ENCODE measurements around the gene PLEKHA3.

The PLEKHA3 gene

GRCh38 chr2:178506101-178506500 lies 25.8 kb downstream of the PLEKHA3 start:
- POLR2A ChIA-PET = no interaction called here
- TF ChIP-seq FOXK2 (IDR thresholded peaks at IDR 0.05) (no peak), CTBP1 (IDR thresholded peaks at IDR 0.05; ENCODE audit: borderline replicate concordance) (no peak), ZNF384 (IDR thresholded peaks at IDR 0.05) (no peak), LEF1 (IDR thresholded peaks at IDR 0.05; ENCODE audit: borderline replicate concordance) (no peak), SP1 (IDR thresholded peaks at IDR 0.05) (no peak), TARDBP (IDR thresholded peaks at IDR 0.05) (no peak), BHLHE40 (IDR thresholded peaks at IDR 0.05; ENCODE audit: borderline replicate concordance) (no peak), PKNOX1 (IDR thresholded peaks at IDR 0.05) (no peak), FOXA1 (IDR thresholded peaks at IDR 0.05) (no peak), NFRKB (IDR thresholded peaks at IDR 0.05) (no peak), SUZ12 (IDR thresholded peaks at IDR 0.05) (no peak), L3MBTL2 (conservative IDR thresholded peaks at IDR 0.05) (no peak), ARNT (IDR thresholded peaks at IDR 0.05) (no peak), HDGF (IDR thresholded peaks at IDR 0.05; ENCODE audit: borderline replicate concordance) (no peak)
- no peak for DNase-seq (ENCODE audit: extremely low spot score)
- CTCF ChIA-PET = no interaction called here

GRCh38 chr2:178506524-178506923 lies 26.3 kb downstream of the PLEKHA3 start:
- TF ChIP-seq HDGF (IDR thresholded peaks at IDR 0.05; ENCODE audit: borderline replicate concordance) (no peak), SUZ12 (IDR thresholded peaks at IDR 0.05) (no peak), PKNOX1 (IDR thresholded peaks at IDR 0.05) (no peak), BHLHE40 (IDR thresholded peaks at IDR 0.05; ENCODE audit: borderline replicate concordance) (no peak), CTBP1 (IDR thresholded peaks at IDR 0.05; ENCODE audit: borderline replicate concordance) (no peak), FOXK2 (IDR thresholded peaks at IDR 0.05) (no peak), NFRKB (IDR thresholded peaks at IDR 0.05) (no peak), ZNF384 (IDR thresholded peaks at IDR 0.05) (no peak), ELF4 (IDR thresholded peaks at IDR 0.05) (no peak), L3MBTL2 (conservative IDR thresholded peaks at IDR 0.05) (no peak), LEF1 (IDR thresholded peaks at IDR 0.05; ENCODE audit: borderline replicate concordance) (no peak), SP1 (IDR thresholded peaks at IDR 0.05) (no peak), TARDBP (IDR thresholded peaks at IDR 0.05) (no peak), FOXM1 (IDR thresholded peaks at IDR 0.05; ENCODE audit: borderline replicate concordance) (no peak), FOXA1 (IDR thresholded peaks at IDR 0.05) (no peak), ARNT (IDR thresholded peaks at IDR 0.05) (no peak)
- POLR2A ChIA-PET = no interaction called here
- CTCF ChIA-PET = no interaction called here
- no peak for DNase-seq (ENCODE audit: extremely low spot score)

DNA sequence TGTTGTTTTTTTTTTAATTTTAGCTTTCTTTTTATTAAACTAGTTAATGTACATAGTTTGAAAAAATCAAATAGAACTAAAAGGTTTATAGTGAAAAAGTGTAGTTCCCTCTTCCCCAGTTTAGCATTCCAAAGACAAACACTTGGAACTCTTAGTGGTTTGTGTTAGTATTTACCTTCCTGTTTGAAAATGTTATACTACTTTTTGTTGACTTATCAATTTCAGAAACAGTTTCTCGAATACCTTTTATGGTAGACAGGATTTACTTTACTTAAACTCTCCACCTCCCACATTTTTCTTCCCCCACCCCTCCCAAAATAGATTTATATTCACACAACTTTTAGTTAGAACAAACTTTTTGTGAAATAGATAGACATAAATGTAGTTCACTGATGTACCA lies 26.7 kb downstream of the PLEKHA3 start:
- TF ChIP-seq FOXM1 (IDR thresholded peaks at IDR 0.05; ENCODE audit: borderline replicate concordance) = no peak
- TF ChIP-seq CTBP1 (IDR thresholded peaks at IDR 0.05; ENCODE audit: borderline replicate concordance) = no peak
- no peak for TF ChIP-seq TARDBP (IDR thresholded peaks at IDR 0.05)
- TF ChIP-seq ZNF384 (IDR thresholded peaks at IDR 0.05) = no peak
- no peak for TF ChIP-seq NFRKB (IDR thresholded peaks at IDR 0.05)
- no peak for TF ChIP-seq ELF4 (IDR thresholded peaks at IDR 0.05)
- TF ChIP-seq HDGF (IDR thresholded peaks at IDR 0.05; ENCODE audit: borderline replicate concordance) = no peak
- TF ChIP-seq ARNT (IDR thresholded peaks at IDR 0.05) = no peak
- no peak for TF ChIP-seq L3MBTL2 (conservative IDR thresholded peaks at IDR 0.05)
- TF ChIP-seq SP1 (IDR thresholded peaks at IDR 0.05) = no peak
- no peak for TF ChIP-seq PKNOX1 (IDR thresholded peaks at IDR 0.05)
- TF ChIP-seq SUZ12 (IDR thresholded peaks at IDR 0.05) = no peak
- TF ChIP-seq BHLHE40 (IDR thresholded peaks at IDR 0.05; ENCODE audit: borderline replicate concordance) = no peak
- TF ChIP-seq FOXK2 (IDR thresholded peaks at IDR 0.05) = no peak
- TF ChIP-seq FOXA1 (IDR thresholded peaks at IDR 0.05) = no peak
- CTCF ChIA-PET = no interaction called here
- POLR2A ChIA-PET = no interaction called here
- DNase-seq (ENCODE audit: extremely low spot score) = no peak

- TF ChIP-seq ARNT (IDR thresholded peaks at IDR 0.05) = no peak
- TF ChIP-seq HDGF (IDR thresholded peaks at IDR 0.05; ENCODE audit: borderline replicate concordance) = no peak
- TF ChIP-seq SP1 (IDR thresholded peaks at IDR 0.05) = no peak
- no peak for TF ChIP-seq FOXM1 (IDR thresholded peaks at IDR 0.05; ENCODE audit: borderline replicate concordance)
- TF ChIP-seq LEF1 (IDR thresholded peaks at IDR 0.05; ENCODE audit: borderline replicate concordance) = no peak
- TF ChIP-seq FOXA1 (IDR thresholded peaks at IDR 0.05) = no peak
- no peak for TF ChIP-seq FOXK2 (IDR thresholded peaks at IDR 0.05)
- no peak for TF ChIP-seq NFRKB (IDR thresholded peaks at IDR 0.05)
- TF ChIP-seq PKNOX1 (IDR thresholded peaks at IDR 0.05) = no peak
- no peak for TF ChIP-seq BHLHE40 (IDR thresholded peaks at IDR 0.05; ENCODE audit: borderline replicate concordance)
- TF ChIP-seq L3MBTL2 (conservative IDR thresholded peaks at IDR 0.05) = no peak
- TF ChIP-seq CTBP1 (IDR thresholded peaks at IDR 0.05; ENCODE audit: borderline replicate concordance) = no peak
- no peak for TF ChIP-seq SUZ12 (IDR thresholded peaks at IDR 0.05)
- no peak for TF ChIP-seq ZNF384 (IDR thresholded peaks at IDR 0.05)
- no peak for TF ChIP-seq TARDBP (IDR thresholded peaks at IDR 0.05)
- TF ChIP-seq ELF4 (IDR thresholded peaks at IDR 0.05) = no peak
- CTCF ChIA-PET = no interaction called here
- POLR2A ChIA-PET = no interaction called here
- DNase-seq (ENCODE audit: extremely low spot score) = no peak
Observed at GRCh38 chr2:178508646-178509045, 28.4 kb downstream of the PLEKHA3 start.

- ChIA-PET POLR2A (no interaction called here), CTCF (no interaction called here)
- DNase-seq (ENCODE audit: extremely low spot score) = no peak
- no peak for TF ChIP-seq SUZ12 (IDR thresholded peaks at IDR 0.05)
- TF ChIP-seq CTBP1 (IDR thresholded peaks at IDR 0.05; ENCODE audit: borderline replicate concordance) = no peak
- TF ChIP-seq FOXA1 (IDR thresholded peaks at IDR 0.05) = no peak
- no peak for TF ChIP-seq FOXK2 (IDR thresholded peaks at IDR 0.05)
- no peak for TF ChIP-seq NFRKB (IDR thresholded peaks at IDR 0.05)
- TF ChIP-seq L3MBTL2 (conservative IDR thresholded peaks at IDR 0.05) = no peak
- TF ChIP-seq LEF1 (IDR thresholded peaks at IDR 0.05; ENCODE audit: borderline replicate concordance) = no peak
- no peak for TF ChIP-seq SP1 (IDR thresholded peaks at IDR 0.05)
- no peak for TF ChIP-seq TARDBP (IDR thresholded peaks at IDR 0.05)
- no peak for TF ChIP-seq PKNOX1 (IDR thresholded peaks at IDR 0.05)
- TF ChIP-seq BHLHE40 (IDR thresholded peaks at IDR 0.05; ENCODE audit: borderline replicate concordance) = no peak
- no peak for TF ChIP-seq ELF4 (IDR thresholded peaks at IDR 0.05)
- TF ChIP-seq ZNF384 (IDR thresholded peaks at IDR 0.05) = no peak
- no peak for TF ChIP-seq FOXM1 (IDR thresholded peaks at IDR 0.05; ENCODE audit: borderline replicate concordance)
- TF ChIP-seq ARNT (IDR thresholded peaks at IDR 0.05) = no peak
- no peak for TF ChIP-seq HDGF (IDR thresholded peaks at IDR 0.05; ENCODE audit: borderline replicate concordance)
Observed at GRCh38 chr2:178510384-178510783, 30.1 kb downstream of the PLEKHA3 start.

Data from HEK293T (cell line).